G401 (cell line): ENCODE measurements around the gene SLC35F2. TPM values are rescaled to one million over a fixed set of nuclear protein-coding genes. Genes with fewer than 3 reads are reported as not detected.
"Not testable (repeated sequence)": the region's sequence is repeated elsewhere in the genome, so short reads cannot be mapped to it uniquely, and the experiment has no call there.

Source experiments
- DNase-seq: peaks from one replicate; pipeline ENCODE4 v3.0.0-alpha.2; 2015; ENCODE audit warnings: low spot score
- in situ Hi-C: cut with HindIII; loops from 2 replicates; pipeline ENCODE4 v1.10.0; 2016; ENCODE audit warnings: low sequenced_read_pairs, mixed read lengths
- total RNA-seq: library from RNA; depleted of rRNA; stranded (reverse); fragments of >200 nt; shearing (Covaris generic); gene quantifications from 2 replicates; pipeline ENCODE4 v1.2.3, GENCODE V29; 2014

SLC35F2 gene
- total RNA-seq, 1 experiment from 2014 or later: 105 TPM

- no peak for DNase-seq
- in situ Hi-C loops: loop anchor here (5.0 kb wide), 1 partner anchor 66 kb away; no protein-coding TSS in a partner anchor
Measured at GRCh38 chr11:107801641-107802040, 56.9 kb downstream of the SLC35F2 start.

GRCh38 chr11:107799218-107799859 lies 59.2 kb downstream of the SLC35F2 start:
- in situ Hi-C loops: no loop called here
- DNase-seq: peak; percentile 65

GRCh38 chr11:107792049-107792443 lies 66.5 kb downstream of the SLC35F2 start:
- no peak for DNase-seq
- in situ Hi-C loops: no loop called here

GRCh38 chr11:107791343-107792048 lies 67.1 kb downstream of the SLC35F2 start:
- DNase-seq: no peak
- in situ Hi-C loops: no loop called here

- DNase-seq: no peak
- in situ Hi-C loops: no loop called here
Measured at GRCh38 chr11:107789767-107790166, 68.8 kb downstream of the SLC35F2 start.

- in situ Hi-C loops: no loop called here
- no peak for DNase-seq
Measured at GRCh38 chr11:107787733-107788132, 70.9 kb downstream of the SLC35F2 start.

- no peak for DNase-seq
- in situ Hi-C loops: no loop called here
Measured at GRCh38 chr11:107785401-107785800, 73.2 kb downstream of the SLC35F2 start.

- DNase-seq: no peak
- in situ Hi-C loops: no loop called here
Measured at GRCh38 chr11:107783121-107783520, 75.5 kb downstream of the SLC35F2 start.

GRCh38 chr11:107780775-107781174 lies 77.8 kb downstream of the SLC35F2 start:
- in situ Hi-C loops: no loop called here
- peak; percentile 1 for DNase-seq

GRCh38 chr11:107780136-107780535 lies 78.5 kb downstream of the SLC35F2 start:
- in situ Hi-C loops: no loop called here
- DNase-seq: no peak

GRCh38 chr11:107778839-107779517 lies 79.6 kb downstream of the SLC35F2 start:
- in situ Hi-C loops: no loop called here

GRCh38 chr11:107777110-107777509 lies 81.5 kb downstream of the SLC35F2 start:
- in situ Hi-C loops: no loop called here
- no peak for DNase-seq

More at GRCh38 chr11:107778839-107779517, 79.6 kb downstream of the SLC35F2 start:
- DNase-seq: no peak

- in situ Hi-C loops: no loop called here
- DNase-seq: no peak
Measured at GRCh38 chr11:107776062-107776461, 82.5 kb downstream of the SLC35F2 start.

- no peak for DNase-seq
- in situ Hi-C loops: no loop called here
Measured at GRCh38 chr11:107770551-107770951, 88.0 kb downstream of the SLC35F2 start.

- in situ Hi-C loops: no loop called here
- no peak for DNase-seq
Measured at GRCh38 chr11:107769189-107769588, 89.4 kb downstream of the SLC35F2 start.

GRCh38 chr11:107758719-107759355 lies 99.8 kb downstream of the SLC35F2 start:
- DNase-seq, in situ Hi-C loops: not testable (repeated sequence)

GRCh38 chr11:107757661-107758060 lies 100.9 kb downstream of the SLC35F2 start:
- in situ Hi-C loops: no loop called here
- no peak for DNase-seq

GRCh38 chr11:107756553-107756952 lies 102.0 kb downstream of the SLC35F2 start:
- no peak for DNase-seq
- in situ Hi-C loops: no loop called here

- no peak for DNase-seq
- in situ Hi-C loops: no loop called here
Measured at GRCh38 chr11:107752949-107753822, 105.4 kb downstream of the SLC35F2 start.
